Activated T-cell treated with anti-CD3 and anti-CD28 coated beads for 24 hours (primary cell): Measurements from ENCODE around the gene ARHGAP26.
"Not testable (repeated sequence)": the region's sequence is repeated elsewhere in the genome, so short reads cannot be mapped to it uniquely, and the experiment has no call there.

Experiments used
- DNase-seq: peaks from one replicate; pipeline ENCODE4 v3.0.0-alpha.2; 2020; ENCODE audit warnings: low read depth

ARHGAP26 gene

DNA sequence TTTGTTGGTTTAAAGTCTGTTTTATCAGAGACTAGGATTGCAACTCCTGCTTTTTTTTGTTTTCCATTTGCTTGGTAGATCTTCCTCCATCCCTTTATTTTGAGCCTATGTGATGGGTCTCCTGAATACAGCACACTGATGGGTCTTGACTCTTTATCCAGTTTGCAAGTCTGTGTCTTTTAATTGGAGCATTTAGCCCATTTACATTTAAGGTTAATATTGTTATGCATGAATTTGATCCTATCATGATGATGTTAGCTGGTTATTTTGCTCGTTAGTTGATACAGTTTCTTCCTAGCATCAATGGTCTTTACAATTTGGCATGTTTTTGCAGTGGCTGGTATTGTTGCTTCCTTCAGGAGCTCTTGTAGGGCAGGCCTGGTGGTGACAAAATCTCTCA lies 219.1 kb downstream of the ARHGAP26 start:
- not testable (repeated sequence) for DNase-seq

DNA sequence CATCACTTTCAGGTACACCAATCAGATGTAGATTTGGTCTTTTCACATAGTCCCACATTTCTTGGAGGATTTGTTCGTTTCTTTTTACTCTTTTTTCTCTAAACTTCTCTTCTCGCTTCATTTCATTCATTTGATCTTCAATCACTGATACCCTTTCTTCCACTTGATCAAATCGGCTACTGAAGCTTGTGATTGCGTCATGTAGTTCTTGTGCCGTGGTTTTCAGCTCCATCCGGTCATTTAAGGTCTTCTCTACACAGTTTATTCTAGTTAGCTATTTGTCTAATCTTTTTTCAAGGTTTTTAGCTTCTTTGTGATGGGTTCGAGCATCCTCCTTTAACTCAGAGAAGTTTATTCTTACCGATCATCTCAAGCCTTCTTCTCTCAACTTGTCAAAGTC lies 219.9 kb downstream of the ARHGAP26 start:
- DNase-seq = not testable (repeated sequence)

DNA sequence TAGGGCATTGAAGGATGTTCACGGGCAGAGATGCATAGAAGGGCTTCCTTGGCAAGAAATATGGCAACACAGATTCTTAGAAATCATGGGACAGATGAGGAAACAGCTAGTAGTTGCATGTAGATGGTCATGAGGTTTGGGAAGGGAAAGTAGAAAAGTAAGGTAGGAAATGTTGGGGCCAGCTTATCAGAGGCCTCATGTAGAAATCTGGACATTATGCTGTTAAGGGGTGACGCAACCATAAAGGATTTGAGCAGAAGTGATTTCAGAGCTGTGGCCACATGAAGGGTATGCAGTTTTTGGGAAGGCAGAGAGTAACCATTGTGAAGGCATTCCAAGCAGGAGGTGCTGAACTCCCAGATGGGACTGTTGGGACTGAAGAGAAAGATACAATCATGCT lies 224.0 kb downstream of the ARHGAP26 start:
- no peak for DNase-seq

DNA sequence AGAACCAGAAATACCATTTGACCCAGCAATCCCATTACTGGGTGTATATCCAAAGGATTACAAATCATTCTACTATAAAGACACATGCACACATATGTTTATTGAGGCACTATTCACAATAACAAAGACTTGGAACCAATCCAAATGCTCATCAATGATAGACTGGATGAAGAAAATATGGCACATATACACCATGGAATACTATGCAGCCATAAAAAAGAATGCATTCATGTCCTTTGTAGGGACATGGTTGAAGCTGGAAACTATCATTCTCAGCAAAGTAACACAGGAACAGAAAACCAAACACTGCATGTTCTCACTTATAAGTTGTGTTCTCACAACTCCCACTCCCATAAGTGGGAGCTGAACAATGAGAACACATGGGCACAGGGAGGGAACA lies 225.4 kb downstream of the ARHGAP26 start:
- DNase-seq = not testable (repeated sequence)

DNA sequence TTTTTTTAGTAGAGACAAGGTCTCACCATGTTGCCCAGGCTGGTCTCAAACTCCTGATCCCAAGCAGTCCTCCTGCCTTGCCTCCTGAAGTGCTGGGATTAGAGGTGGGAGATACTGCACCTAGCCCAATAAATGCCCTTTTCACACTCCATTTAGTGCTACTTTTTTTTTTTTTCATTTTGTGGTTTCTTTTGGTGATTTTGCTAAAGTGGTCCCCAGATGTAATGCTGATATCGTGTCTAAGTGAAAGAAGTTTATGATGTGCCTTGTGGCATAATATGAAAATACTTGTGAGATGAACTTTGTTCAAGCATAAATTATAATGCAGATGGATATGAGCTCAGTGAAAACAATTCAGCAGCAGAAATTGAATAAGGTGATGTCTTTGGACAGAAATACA lies 227.4 kb downstream of the ARHGAP26 start:
- DNase-seq = no peak

DNA sequence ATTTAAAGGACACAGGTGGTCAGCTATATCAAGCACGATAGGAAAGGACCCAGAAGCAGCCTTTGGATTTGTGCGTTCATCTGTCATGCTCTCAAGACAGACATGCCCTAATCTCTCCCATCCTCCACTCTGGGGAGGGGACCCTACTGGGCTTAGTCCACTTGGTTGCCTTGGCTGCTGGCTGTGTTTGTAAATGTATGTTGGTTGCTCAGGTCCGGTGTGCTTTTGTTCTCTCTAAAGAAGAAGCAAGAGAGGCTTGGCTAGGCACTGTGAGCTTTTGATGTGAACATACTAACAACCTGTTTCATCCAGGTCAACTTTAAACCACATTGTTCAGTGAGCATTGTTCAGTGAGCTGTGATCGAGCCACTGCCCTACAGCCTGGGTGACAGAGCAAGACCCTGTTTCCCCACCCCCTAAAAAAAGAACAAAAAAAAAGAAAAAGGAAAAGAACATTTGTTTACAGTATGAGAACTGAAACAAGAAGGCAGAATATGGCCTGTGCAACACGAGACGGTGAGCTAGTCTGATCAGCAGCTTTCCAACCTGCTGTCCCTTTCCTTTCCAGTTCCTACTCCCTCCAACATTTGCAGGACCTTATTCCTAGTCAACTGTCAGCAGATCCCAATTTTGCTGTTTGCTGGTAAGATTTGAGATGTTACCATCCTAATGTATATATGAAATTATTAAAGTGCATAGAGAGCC lies 228.3 kb downstream of the ARHGAP26 start:
- no peak for DNase-seq

- DNase-seq = not testable (repeated sequence)
Observed at GRCh38 chr5:143000551-143000950, 230.4 kb downstream of the ARHGAP26 start.

- DNase-seq = no peak
Observed at GRCh38 chr5:143001764-143002351, 231.7 kb downstream of the ARHGAP26 start.

DNA sequence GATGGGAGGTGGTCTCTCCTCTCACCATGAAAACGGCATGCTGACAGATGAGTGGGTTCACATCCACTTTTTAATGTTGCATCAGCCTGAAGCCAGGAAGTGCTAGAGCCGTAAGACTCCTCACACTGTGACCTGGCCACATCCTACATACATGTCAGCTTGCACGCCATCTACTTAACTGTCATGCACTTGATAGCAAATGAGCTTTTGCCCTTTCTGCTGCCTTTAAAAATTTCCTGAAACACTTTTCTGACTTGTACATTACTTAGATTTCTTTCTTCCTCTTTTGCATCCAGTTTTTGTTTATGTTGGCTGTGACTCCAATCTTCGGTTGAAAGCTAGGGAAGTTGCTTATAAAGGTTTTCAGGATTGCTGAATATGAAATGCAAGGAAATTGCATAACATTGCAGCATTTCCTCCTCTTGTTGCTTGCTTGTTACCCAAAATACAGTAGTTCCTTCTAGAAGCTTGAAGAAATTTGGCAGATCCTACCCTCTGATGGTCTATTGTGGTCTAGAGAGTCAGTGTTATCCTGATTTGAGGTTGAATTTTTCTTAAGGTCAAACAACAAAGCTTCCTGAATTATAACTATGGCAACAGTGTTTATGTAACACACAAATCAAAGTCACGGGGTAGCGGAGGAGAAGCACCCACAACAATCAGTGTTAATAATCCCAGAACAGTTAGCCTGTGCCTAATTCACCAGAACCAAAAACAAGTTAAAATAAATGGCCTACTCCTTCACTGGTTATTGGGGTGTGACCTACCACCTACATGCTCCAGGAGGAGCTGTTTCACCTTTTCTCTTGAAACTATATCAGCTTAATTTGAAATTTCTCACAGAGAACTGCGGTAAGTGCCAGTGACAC lies 232.5 kb downstream of the ARHGAP26 start:
- DNase-seq = peak; percentile 40

GRCh38 chr5:143003328-143003636 lies 233.1 kb downstream of the ARHGAP26 start:
- no peak for DNase-seq

GRCh38 chr5:143004361-143005145 lies 234.4 kb downstream of the ARHGAP26 start:
- no peak for DNase-seq

- DNase-seq = no peak
Observed at GRCh38 chr5:143006501-143006900, 236.3 kb downstream of the ARHGAP26 start.

GRCh38 chr5:143008032-143008431 lies 237.9 kb downstream of the ARHGAP26 start:
- DNase-seq = no peak

DNA sequence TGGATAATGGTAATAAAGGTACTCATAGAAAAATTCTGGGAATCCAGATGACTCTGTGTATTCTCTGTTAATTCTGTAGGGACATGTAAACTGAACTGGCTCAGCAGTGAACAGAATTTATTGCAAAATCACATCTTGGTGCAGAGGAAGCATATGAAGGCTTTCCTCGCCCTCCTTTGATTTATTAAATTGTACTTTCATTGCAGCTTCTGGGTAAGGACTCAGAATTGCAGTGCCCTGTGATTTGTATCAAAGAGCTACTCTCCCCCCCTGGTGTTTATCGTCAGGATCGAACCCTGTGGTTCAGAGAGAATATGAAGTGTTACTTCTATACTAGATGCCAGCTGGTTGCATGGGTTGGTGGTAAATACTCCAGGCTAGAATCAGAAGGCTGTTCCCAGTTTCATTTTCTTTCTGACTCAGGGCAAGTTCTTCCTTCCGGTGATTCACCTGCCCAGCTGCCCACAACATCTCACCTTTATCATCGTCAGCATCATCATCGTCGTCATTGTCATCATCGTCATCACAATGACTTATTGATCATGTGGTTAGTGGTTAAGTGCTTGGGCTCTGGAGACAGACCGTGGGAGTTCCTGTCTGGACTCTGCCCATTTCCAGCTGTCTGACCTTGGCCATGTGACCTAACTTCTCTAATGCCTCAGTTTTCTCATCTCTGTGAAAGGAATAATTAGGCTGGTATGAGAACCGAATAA lies 238.8 kb downstream of the ARHGAP26 start:
- peak; percentile 80 for DNase-seq

GRCh38 chr5:143010351-143010750 lies 240.2 kb downstream of the ARHGAP26 start:
- no peak for DNase-seq

GRCh38 chr5:143011585-143011984 lies 241.4 kb downstream of the ARHGAP26 start:
- no peak for DNase-seq

DNA sequence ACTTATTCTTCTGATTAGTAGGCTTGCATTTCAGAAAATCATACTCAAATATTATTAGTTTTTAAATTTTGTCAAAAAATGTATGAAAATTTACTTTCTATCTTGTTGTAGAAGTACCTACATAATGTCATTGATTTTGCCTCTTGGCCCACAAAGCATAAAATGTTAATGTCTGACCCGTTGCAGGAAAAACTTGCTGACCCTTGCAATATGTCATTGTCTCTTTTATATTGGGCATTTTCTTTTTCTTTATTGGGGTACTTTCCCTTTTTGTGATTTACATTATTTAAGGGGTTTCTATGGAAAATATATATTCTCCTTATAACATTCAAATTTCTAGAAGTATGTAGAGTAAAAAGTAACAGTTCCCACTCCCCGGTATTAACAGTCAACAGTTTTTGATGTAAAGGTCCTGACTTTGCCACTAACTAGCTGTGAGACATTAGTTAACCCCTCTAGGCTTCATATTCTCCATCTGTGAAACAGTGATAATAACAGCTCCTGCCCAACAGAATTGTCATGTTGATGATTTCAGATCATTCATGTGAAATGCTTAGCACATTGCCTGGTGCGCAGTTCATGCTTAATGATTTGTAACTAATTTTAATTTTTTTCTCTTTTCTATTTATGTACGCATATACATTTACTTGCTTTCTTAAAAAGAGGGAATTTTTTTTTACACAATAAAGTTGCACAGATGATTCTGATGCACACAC lies 243.2 kb downstream of the ARHGAP26 start:
- no peak for DNase-seq

- no peak for DNase-seq
Observed at GRCh38 chr5:143014017-143014651, 244.0 kb downstream of the ARHGAP26 start.

GRCh38 chr5:143016777-143017516 lies 246.8 kb downstream of the ARHGAP26 start:
- DNase-seq = no peak

- no peak for DNase-seq
Observed at GRCh38 chr5:143017541-143017940, 247.4 kb downstream of the ARHGAP26 start.
